HG02943 (cell line): ENCODE measurements around the gene SPNS3.

Experiments used
- ATAC-seq: cut with Tn5 transposase; IDR thresholded peaks from one replicate; pipeline ENCODE4 v1.9.1; 2021; ENCODE audit warnings: mild to moderate bottlenecking, low read depth, moderate library complexity; ENCODE audit not compliant: unreplicated experiment

Gene SPNS3

GRCh38 chr17:4433515-4434031, at the start of gene SPNS3:
Gene SPNS3, plus strand, starts transcription at chr17:4433940. Its CDS starts 28 bp downstream, at chr17:4433968.
- no peak for ATAC-seq

DNA sequence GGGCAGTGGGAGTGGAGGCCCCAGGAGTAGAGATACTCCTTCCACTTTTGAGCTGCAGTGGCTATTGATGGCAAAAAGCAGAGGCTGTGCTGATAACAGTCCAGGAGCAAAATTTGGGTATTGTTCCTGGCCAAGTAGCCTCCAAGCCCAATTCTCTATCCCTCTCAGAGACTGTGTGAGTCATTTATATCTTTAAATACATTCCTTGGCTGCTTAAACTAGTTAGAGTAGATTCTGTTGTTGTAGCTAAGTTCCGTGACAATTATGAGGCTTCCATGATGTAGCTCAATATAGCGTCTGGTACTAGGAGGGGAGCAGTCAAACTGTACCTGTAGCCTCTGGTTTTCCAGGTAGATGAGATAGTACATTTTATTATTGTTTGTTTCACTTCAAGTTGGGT, 47.3 kb upstream of the SPNS3 start:
- no peak for ATAC-seq

DNA sequence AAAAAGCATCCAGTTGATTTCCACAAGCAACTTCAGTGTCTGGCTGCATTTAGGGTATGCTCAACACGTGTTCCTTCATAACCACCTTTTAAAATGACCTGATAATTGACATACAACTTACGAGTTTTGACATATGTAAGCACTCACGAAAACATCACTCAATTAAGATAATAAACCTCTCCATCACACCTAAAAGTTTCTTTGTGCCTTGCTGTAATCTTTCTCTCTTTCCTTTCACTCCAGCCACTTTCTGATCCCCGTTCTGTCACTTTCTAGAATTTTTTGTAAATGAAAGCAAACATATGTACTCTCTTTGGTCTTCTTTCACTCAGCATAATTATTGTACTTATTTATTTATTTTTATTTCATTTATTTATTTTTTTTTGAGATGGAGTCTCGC, 46.6 kb upstream of the SPNS3 start:
- ATAC-seq = no peak

DNA sequence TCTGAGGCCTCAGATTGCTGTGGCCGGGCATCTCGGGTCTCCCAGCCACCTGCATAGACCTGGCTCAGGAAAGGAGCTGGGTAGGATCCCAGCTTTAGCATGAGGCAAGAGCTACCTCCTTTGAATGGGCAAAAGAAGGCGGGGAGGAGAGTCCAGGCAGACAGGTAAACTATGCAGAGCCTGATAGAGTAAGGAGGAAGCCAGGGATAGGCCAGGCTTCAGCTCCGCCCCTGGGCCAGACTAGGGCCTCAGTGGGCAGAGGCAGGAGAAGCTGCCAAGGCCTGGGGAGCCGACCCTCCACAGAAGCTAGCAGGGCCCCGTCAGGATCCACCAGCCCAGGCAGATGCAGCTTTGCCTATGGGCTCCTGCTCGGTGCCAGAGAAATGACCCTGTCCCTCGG, 44.7 kb upstream of the SPNS3 start:
- ATAC-seq = no peak

GRCh38 chr17:4393806-4394205, 39.9 kb upstream of the SPNS3 start:
- no peak for ATAC-seq

DNA sequence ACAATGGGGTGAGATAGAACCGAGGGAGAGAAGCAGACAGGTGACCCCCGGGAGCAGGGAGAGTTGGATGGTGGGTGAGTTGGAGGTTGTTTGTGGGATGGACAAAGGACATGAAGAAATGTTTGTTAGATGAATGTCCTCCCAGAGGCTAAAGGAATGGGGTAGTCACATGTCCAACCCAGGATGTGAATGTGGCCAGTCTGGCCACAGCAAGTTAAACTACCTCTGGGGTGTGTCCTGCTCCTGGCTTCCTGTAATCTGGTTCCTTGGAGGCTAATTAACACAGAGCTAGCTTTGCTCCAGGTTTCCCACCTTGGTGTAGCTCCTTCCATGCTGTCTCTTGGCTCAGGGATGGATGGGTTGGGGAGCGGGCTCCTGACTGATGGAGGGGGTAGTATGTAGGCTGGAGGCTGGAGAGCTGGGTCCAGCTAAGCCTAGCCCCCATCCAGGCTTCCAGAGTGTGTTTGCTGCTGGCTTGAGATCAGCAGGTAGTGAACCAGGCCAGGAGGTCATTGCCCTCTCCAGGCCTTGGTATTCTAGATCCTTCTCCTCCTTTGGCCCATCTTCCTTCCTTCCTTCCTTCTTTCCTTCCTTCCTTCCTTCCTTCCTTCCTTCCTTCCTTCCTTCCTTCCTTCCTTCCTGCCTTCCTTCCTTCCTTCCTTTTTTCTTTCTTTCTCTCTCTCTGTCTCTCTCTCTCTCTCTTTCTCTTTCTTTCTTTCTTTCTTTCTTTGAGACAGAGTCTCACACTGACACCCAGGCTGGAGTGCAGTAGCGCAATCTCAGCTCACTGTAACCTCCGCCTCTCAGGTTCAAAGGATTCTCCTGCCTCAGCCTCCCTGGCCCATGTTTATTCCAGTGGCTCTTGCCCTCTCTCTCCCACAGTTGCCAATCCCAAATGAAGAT, 39.3 kb upstream of the SPNS3 start:
- ATAC-seq = no peak

DNA sequence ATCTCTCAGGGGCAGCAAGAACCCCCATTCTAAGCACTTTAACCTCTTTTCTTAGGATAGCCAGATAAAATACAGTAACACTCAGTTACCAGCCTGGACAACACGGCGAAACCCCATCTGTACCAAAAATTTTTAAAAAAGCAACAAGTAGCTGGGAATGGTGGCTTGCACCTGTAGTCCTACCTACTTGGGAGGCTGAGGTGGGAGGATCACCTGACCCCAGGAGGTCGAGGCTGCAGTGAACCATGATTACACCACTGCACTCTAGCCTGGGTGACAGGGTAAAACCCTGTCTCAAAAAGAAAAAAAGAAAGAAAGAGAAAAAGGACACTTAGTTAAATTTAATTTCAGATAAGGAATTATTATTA, 38.6 kb upstream of the SPNS3 start:
- no peak for ATAC-seq

DNA sequence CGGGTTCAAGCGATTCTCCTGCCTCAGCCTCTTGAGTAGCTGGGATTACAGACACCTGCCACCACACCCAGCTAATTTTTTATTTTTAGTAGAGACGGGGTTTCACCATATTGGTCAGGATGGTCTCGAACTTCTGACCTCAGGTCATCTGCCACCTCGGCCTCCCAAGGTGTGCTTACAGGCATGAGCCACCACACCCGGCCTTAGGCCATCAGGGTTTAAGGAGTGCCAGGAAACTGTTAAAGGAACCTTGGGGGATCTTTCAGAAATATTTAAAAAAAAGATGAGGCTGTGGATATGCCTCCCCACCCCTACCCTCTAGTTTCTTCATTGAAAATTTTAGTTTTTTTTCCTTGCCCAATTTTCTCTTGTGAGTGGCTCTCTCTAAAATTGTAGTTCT, 35.9 kb upstream of the SPNS3 start:
- no peak for ATAC-seq

- ATAC-seq = no peak
Measured at GRCh38 chr17:4405038-4405669, 28.6 kb upstream of the SPNS3 start.

- ATAC-seq = no peak
Measured at GRCh38 chr17:4405699-4406098, 28.0 kb upstream of the SPNS3 start.

DNA sequence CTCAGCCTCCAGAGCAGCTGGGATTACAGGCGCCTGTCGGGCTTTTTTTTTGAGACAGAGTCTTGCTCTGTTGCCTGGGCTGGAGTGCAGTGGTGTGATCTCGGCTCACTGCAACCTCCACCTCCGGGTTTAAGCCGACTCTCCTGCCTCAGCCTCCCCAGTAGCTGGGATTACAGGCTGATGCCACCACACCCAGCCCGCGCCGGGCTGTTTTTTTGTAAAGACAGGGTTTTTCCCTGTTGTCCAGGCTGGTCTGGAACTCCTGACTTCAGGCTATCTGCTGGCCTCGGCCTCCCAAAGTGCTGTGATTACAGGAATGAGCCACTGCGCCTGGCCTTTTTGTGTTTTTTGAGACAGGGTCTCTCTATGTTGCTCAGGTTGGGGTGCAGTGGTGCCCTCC, 27.4 kb upstream of the SPNS3 start:
- no peak for ATAC-seq

DNA sequence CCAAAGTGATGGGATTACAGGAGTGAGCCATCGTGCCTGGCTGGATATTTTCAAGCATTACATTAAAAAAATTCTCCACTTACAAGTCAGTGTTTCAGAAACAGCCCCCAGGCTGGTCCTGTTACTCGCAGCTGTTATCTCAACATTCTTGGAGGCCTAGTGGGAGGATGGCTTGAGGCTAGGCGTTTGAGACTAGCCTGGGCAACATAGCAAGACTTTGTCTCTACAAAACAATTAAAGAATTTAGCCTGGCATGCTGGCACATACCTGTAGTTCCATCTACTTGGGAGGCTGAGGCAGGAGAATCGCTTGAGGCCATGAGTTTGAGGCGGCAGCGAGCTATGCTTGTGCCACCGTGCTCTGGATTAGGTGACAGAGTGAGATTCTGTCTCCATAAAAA, 26.5 kb upstream of the SPNS3 start:
- ATAC-seq = no peak

- ATAC-seq = no peak
Measured at GRCh38 chr17:4407851-4408250, 25.9 kb upstream of the SPNS3 start.

GRCh38 chr17:4409659-4410058, 24.1 kb upstream of the SPNS3 start:
- no peak for ATAC-seq

DNA sequence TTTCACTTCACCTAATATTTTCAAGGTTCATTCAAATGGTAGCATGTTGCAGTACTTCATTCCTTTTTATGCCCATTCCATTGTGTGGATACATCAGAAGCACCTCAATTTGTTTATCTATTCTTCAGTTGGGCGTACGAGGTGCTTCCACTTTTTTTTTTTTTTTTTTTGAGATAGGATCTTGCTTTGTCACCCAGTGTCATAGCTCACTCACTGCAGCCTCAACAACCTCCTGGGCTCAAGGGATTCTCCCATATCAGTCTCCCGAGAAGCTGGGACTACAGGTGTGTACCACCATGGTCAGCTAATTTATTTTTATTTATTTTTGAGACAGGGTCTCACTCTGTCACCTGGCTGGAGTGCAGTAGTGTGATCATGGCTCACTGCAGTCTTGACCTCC, 22.5 kb upstream of the SPNS3 start:
- ATAC-seq = no peak

DNA sequence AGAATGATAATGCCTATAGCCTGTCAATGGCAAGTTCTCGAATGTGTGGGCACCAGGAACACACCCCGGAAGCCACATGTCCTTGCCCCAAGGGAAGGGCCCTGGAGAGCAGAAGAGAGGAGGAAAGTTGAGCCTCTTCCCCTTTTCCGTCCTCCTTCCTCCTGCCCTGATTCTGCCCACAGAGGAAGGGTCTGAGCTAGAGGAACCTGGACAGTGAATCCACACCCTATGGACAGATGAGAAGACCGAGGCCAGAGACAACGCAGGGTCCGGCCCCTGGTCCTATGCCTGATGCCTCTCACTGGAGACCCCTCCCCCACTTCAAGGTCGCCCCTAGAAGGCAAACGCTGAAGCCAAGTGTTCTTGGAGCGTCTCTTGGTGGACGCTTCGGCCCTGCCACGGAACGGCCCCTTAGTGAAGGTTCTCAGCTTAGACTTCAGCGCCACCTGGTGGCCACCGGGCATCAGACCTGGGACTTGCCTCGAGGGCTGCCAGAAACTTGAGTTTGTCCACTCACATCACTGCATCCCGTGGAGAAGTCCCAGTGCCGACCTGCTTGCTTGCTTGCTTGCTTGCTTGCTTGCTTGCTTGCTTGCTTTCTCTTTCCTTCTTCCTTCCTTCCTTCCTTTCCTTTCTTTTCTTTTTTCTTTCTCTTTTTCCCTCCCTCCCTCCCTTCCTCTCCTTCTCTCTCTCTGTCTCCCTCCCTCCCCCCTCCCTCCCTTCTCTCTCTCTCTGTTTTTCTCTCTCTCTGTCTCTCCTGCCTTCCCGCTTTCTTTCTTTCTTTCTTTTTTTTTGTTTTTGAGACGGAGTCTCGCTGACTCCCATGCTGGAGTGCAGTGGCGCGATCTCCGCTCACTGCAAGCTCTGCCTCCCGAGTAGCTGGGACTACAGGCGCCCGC, 20.6 kb upstream of the SPNS3 start:
- no peak for ATAC-seq

GRCh38 chr17:4417129-4417667, 16.5 kb upstream of the SPNS3 start:
- no peak for ATAC-seq

GRCh38 chr17:4420692-4421131, 13.0 kb upstream of the SPNS3 start:
- no peak for ATAC-seq

- no peak for ATAC-seq
Measured at GRCh38 chr17:4422864-4423263, 10.9 kb upstream of the SPNS3 start.

GRCh38 chr17:4425398-4425797, 8.3 kb upstream of the SPNS3 start:
- no peak for ATAC-seq
